GM12864 (cell line): ENCODE data around the gene VPS13D.

Source experiments
- DNase-seq: peaks from one replicate; pipeline ENCODE4 v3.0.0-alpha.2; 2011; ENCODE audit warnings: low read depth
- H3K4me3 ChIP-seq: 2 replicates; pipeline ENCODE4 v1.5.1; 2011; ENCODE audit warnings: mild to moderate bottlenecking, low read depth, low read length, control low read depth
- CTCF ChIP-seq: IDR thresholded peaks from 2 replicates; pipeline ENCODE4 v1.5.1; 2011; ENCODE audit warnings: low read depth, mild to moderate bottlenecking, moderate library complexity, low read length, control low read depth, inconsistent platforms; ENCODE audit errors: missing control alignments

The VPS13D gene

GRCh38 chr1:12502336-12503109 is 272.7 kb downstream of the VPS13D start:
- H3K4me3 ChIP-seq: no peak overlapping the region
- TF ChIP-seq CTCF: no peak
- no peak for DNase-seq

- no peak for TF ChIP-seq CTCF
- no peak overlapping the region for H3K4me3 ChIP-seq
- DNase-seq: no peak
Observed at GRCh38 chr1:12503709-12504108, 273.9 kb downstream of the VPS13D start.

GRCh38 chr1:12504601-12505000 is 274.8 kb downstream of the VPS13D start:
- no peak for TF ChIP-seq CTCF
- DNase-seq: no peak
- H3K4me3 ChIP-seq: no peak overlapping the region

GRCh38 chr1:12505231-12505630 is 275.4 kb downstream of the VPS13D start:
- TF ChIP-seq CTCF: no peak
- no peak overlapping the region for H3K4me3 ChIP-seq
- DNase-seq: no peak

GRCh38 chr1:12505639-12506280 is 275.9 kb downstream of the VPS13D start:
- no peak for TF ChIP-seq CTCF
- DNase-seq: no peak
- H3K4me3 ChIP-seq: no peak overlapping the region

- no peak for DNase-seq
- H3K4me3 ChIP-seq: no peak overlapping the region
- no peak for TF ChIP-seq CTCF
Observed at GRCh38 chr1:12506281-12507280, 276.8 kb downstream of the VPS13D start.
